GM19452 (cell line): ENCODE results near the gene FAM13A.
A peak's percentile ranks its signal among the peaks of the same experiment; 100 is the strongest.

ENCODE experiments used
- ATAC-seq: cut with Tn5 transposase; IDR thresholded peaks from one replicate; pipeline ENCODE4 v1.9.1; 2021; ENCODE audit not compliant: unreplicated experiment

The FAM13A gene

DNA sequence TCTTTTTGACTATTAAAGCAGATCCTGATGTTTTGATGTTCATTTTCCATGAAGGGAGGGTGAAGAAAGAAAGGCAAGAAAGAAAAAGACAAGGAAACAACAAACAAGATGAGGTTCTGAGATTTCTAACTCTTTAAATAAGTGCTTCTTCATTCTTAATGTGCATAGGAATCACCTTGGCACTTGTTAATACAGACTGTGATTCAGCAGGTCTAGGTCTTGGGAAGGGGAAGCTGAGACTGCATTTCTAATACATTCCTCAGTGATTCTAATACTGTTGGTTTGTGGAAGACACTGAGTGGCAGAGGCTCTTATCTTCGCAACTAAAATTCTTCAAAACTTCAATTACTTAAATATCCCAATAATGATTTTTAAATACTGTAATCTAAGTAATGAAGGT is 264.2 kb downstream of the FAM13A start:
- no peak for ATAC-seq

DNA sequence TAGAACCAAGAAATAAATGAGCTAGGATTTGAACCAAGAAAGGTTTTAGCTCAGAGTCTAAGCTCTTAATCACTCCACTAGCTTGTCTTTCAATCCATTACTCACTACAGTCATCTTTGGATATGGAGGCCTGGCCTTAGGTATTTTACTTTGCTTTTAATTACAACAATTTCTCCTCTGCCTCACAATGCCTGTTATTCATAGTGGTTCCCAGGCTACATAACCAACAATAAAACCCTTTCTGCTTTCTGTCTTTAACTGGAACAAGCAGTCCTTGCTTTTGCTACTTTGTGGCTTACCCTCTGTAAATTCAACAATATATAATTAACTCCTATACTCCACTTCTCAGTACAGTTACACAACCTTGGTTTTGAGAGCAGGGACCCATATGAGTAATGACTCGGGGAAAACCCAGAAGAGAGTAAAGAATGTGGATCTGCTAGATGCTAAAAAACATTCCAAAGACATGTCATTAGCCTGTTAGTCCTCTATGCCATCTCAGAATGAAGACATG is 264.7 kb downstream of the FAM13A start:
- peak; percentile 79 for ATAC-seq

- ATAC-seq, result no peak
These were observed 265.7 kb downstream of the FAM13A start for GRCh38 chr4:88791274-88791673.

- no peak for ATAC-seq
These were observed 268.1 kb downstream of the FAM13A start for GRCh38 chr4:88788895-88789294.

- no peak for ATAC-seq
These were observed 268.6 kb downstream of the FAM13A start for GRCh38 chr4:88788424-88788823.

DNA sequence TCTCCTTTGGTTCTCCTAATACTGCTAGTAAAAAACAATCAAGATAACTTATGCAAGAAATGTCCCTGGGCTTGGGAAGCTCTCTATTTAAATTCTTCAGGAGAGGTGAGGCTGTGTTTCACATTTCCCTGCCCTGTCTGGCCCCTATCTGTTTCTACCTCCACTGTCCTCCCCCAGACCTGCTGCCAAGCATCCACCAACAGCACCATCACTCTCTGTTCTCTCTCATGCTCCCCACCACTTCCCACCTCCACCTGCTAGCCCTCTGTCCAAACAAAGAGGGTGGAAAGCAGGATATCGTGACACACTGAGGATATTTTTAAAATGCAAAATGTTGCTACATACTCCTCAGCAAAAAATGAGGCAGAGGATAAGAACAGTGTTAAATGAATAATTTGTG is 271.0 kb downstream of the FAM13A start:
- ATAC-seq, result no peak

- no peak for ATAC-seq
These were observed 276.6 kb downstream of the FAM13A start for GRCh38 chr4:88780389-88780788.

GRCh38 chr4:88779431-88779830 is 277.6 kb downstream of the FAM13A start:
- ATAC-seq, result no peak

DNA sequence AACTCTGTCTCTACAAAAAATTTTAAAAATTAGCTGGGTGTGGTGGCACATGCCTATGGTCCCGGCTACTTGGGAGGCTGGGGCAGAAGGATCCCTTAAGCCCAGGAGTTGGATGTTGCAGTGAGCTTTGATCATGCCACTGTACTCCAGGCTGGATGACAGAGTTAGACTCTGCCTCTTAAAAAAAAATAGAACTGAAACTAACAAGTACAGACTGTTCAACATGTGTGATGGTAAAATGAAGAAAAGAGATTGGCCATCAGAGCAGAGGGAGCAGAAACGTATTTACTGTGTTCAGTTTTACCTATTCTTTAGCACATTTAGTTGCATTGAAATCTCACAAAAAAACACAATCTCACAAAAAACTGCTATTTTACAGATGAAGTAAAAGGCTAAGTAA is 281.5 kb downstream of the FAM13A start:
- ATAC-seq, result no peak

DNA sequence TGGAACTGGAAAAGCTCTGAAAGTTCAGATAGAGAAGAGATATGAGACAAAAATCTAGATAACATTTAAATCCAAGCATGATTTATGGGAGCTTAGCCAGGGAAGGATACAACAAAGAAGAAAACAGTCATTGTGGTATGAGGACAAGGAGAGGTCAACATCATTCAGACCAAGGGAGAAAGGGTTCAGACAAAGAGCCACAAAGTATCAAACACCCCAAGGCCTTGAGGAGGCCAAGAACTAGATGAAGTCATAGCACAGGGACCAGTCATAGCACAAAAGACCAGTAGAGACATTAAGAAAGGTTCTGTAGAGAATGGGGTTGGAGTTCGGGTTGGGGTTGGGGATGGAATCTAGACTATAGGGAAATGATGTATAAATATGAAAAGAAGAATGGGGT is 282.0 kb downstream of the FAM13A start:
- ATAC-seq, result no peak

- no peak for ATAC-seq
These were observed 285.0 kb downstream of the FAM13A start for GRCh38 chr4:88771883-88772450.

DNA sequence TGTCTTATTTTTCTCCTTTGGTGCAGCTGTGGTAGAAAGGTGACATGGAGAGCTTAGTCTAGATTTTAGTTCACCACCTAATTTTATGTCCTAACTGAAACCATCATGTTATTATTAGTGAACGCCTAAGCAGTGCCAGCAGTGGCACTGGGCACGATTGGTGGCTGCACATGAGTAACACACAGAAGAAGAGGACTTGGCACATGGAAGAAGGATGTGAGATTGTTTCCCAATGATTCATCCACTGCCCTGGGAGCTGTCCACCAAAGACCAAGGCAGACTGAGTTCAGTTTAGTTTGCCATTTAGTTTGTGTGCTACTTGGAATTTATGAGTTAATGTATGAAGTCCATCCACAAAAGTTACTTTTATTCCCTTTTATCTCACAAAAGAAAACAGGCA is 291.3 kb downstream of the FAM13A start:
- ATAC-seq, result no peak

DNA sequence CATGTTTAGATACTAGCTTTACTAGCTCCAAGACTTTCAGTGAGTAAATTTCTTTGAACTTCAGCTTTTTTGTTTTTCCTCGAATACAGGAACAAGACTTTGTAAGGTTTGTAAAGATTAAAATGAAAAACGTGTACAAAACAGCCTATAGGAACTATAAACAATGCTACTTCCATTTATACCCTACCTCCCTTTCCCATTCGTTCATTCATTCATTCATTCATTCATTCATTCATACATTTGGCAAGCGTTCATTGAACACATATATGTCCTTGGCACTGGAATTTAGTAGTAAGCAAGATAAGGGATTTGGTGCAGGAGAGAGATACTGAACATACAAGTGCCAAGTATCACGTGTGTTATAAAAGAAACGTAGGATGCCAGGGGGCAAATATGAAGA is 293.9 kb downstream of the FAM13A start:
- no peak for ATAC-seq

- ATAC-seq, result no peak
These were observed 295.0 kb downstream of the FAM13A start for GRCh38 chr4:88761861-88762523.

DNA sequence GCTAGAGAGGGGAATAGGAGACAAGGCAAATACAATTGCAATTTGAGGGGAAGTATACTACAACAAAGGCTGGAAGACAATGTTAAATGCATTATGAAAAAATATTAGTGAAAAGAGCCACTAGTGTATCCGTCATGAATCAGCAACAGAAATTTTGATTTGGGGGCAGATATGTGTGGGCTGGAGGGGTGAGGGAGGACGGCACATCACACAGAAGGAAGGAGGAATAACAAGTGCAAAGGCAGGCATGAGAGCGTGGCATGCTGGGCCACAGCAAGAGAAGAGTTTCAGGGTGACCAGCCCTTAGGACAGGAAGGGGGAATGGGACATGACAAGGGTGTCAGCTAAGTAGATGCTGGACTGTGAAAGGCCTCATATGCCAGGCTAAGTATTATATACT is 295.6 kb downstream of the FAM13A start:
- ATAC-seq, result no peak

GRCh38 chr4:88759895-88760290 is 297.1 kb downstream of the FAM13A start:
- no peak for ATAC-seq

DNA sequence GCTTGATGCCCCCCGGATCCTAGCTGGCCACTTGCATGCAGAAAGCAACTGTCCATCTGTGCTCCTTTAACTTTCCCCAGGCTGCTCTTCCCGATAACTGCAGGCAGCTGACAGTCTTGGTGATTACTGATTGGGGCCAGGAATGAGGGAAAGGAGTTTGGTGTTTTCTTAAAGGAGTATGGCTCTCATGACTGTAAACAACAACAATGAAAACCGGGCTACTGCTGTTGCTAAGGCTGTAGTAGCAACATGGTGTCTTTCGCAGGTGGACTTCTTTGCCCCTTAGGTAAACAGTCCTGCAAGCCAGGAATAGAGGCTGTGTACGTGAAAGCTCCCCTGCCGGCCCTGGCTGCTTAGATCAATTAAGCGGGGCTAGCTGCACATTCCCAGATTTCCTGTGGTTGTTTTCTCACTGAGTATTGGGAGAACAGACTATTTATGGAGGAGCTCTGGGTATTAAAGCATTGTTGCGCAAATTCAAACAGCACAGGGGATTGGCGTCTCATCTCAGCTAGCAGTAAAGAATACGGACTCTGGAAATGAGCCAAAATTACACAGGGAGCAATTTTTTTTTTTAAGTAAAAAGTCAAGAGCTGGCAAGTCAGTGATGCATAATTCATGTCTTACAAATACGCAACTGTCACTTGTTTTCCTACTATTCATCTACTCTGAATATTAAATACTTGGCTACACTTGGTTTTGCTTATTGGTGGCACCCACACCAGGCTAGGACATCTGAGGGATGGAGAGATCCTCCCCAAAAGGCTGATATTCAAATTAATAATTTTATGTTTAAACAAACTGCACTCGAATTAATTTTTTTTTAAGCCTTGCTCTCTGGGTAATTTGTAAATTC is 297.7 kb downstream of the FAM13A start:
- ATAC-seq, result no peak

GRCh38 chr4:88758264-88758663 is 298.7 kb downstream of the FAM13A start:
- no peak for ATAC-seq

DNA sequence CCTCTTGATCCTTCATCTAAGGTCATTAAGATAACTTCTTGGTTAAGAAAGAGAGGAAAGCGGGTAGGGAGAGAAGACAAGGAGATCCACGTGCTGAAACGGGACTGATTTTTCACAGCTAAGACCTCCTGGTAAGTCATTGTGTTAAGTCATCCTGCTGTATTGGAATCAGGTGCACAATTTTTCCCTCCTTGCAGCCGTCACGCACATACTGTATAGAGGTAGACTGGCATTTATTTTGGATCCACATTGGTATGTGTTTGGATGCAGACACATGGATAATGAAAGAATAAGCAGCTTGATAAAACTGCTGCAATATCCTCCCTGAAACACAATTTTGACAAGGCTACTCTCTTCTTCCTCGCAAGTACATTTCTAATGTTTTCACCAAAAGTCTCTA is 299.2 kb downstream of the FAM13A start:
- no peak for ATAC-seq

- ATAC-seq, result no peak
These were observed 299.9 kb downstream of the FAM13A start for GRCh38 chr4:88757067-88757466.

DNA sequence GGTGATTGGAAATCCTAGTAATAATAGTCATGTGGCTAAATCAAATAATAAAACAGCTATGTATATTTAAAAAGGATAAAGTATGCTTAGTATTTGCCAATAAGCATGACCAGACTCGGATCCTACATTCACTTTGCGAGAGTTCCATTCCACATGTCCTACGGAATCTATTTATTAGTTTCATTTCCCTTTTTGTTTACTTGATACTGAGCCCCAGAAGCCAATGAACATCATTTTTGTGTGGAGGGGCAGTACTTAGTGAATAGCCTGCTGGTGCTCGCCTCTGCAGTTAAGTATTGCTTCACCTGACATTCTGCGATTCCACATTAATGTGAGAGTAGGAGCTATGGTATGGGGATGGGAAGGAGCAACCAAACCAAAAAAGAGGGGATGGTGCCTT is 300.8 kb downstream of the FAM13A start:
- no peak for ATAC-seq

DNA sequence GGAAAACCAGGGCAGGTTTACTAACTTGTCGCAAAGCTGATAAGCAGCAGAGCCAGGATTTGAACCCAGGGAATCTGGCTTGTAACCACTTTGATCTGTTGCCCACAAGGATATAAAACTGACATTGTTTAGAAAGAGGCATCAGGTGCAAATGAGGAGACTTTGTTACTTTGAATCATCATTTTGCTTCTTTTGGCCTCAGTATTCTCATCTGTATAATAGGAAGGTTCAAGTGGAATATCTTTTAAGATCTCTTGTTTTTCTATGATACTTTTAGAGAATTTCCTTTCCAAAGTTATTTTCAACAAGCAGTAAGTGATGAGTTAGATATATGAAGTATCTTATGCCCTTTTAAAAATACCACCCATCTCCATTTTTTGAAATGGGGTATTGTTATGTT is 301.5 kb downstream of the FAM13A start:
- no peak for ATAC-seq
